Suprapubic skin (tissue), 4 donors: ENCODE data around the gene SERHL2.

ENCODE experiments used
- EP300 ChIP-seq: sonication (generic); formaldehyde crosslinking; IDR thresholded peaks from one replicate; pipeline ENCODE4 v1.6.1; 2017; ENCODE audit warnings: antibody characterized with exemption
- POLR2AphosphoS5 ChIP-seq, 3 donors: sonication (generic); formaldehyde crosslinking; IDR thresholded peaks; one replicate each; pipeline ENCODE4 v1.6.1; 2017; ENCODE audit warnings: antibody characterized with exemption in 3 of 3
- TF ChIP-seq, protein P1 (sequence below), 2 donors: fragments of 200-600 bp in 1 of 2; fragments of 450-650 bp in 1 of 2; sonication (generic) in 1 of 2; IDR thresholded peaks; one replicate each; pipeline ENCODE4 v1.5.1; 2016 to 2019; ENCODE audit warnings: antibody characterized with exemption in 2 of 2, mild to moderate bottlenecking in 1 of 2, moderate library complexity in 1 of 2

DNA sequence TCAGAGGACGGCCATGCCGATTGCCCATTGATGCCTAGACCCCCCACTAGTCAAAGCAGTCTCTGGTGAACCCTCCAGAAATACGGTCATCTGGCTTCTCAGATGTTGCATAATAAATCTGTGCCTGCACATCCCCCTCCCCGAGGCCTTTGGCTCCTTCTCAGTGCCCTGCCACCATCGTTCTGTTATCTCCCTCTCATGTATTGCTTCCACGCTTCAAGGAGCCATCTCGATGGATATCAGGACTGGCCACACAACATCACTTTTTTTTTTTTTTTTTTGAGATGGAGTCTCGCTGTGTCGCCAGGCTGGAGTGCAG lies 32.6 kb upstream of the SERHL2 start:
- TF ChIP-seq, protein P1, sequence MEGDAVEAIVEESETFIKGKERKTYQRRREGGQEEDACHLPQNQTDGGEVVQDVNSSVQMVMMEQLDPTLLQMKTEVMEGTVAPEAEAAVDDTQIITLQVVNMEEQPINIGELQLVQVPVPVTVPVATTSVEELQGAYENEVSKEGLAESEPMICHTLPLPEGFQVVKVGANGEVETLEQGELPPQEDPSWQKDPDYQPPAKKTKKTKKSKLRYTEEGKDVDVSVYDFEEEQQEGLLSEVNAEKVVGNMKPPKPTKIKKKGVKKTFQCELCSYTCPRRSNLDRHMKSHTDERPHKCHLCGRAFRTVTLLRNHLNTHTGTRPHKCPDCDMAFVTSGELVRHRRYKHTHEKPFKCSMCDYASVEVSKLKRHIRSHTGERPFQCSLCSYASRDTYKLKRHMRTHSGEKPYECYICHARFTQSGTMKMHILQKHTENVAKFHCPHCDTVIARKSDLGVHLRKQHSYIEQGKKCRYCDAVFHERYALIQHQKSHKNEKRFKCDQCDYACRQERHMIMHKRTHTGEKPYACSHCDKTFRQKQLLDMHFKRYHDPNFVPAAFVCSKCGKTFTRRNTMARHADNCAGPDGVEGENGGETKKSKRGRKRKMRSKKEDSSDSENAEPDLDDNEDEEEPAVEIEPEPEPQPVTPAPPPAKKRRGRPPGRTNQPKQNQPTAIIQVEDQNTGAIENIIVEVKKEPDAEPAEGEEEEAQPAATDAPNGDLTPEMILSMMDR (IDR thresholded peaks at IDR 0.05): no peak
- no peak for TF ChIP-seq EP300
- TF ChIP-seq POLR2AphosphoS5 (IDR thresholded peaks at IDR 0.05): no peak
